ENCODE data around the gene PEX26.
"Not testable (repeated sequence)": the region's sequence is repeated elsewhere in the genome, so short reads cannot be mapped to it uniquely, and the experiment has no call there.

The PEX26 gene

GRCh38 chr22:18096823-18097222 lies 19.0 kb downstream of the PEX26 start:
- no peak for DNase-seq (ENCODE audit: low read depth)

- DNase-seq (ENCODE audit: low read depth) = no peak
Observed at GRCh38 chr22:18100781-18101180, 23.0 kb downstream of the PEX26 start.

GRCh38 chr22:18101536-18101935 lies 23.7 kb downstream of the PEX26 start:
- DNase-seq (ENCODE audit: low read depth) = no peak

GRCh38 chr22:18103527-18104269 lies 25.9 kb downstream of the PEX26 start:
- DNase-seq (ENCODE audit: low read depth) = no peak

- no peak for DNase-seq (ENCODE audit: low read depth)
Observed at GRCh38 chr22:18104566-18104965, 26.8 kb downstream of the PEX26 start.

GRCh38 chr22:18105981-18106380 lies 28.2 kb downstream of the PEX26 start:
- not testable (repeated sequence) for DNase-seq (ENCODE audit: low read depth)

GRCh38 chr22:18106550-18107341 lies 29.0 kb downstream of the PEX26 start:
- peak; percentile 33 for DNase-seq (ENCODE audit: low read depth)

GRCh38 chr22:18108187-18108586 lies 30.4 kb downstream of the PEX26 start:
- no peak for DNase-seq (ENCODE audit: low read depth)

- DNase-seq (ENCODE audit: low read depth) = no peak
Observed at GRCh38 chr22:18109410-18110193, 31.8 kb downstream of the PEX26 start.

- no peak for DNase-seq (ENCODE audit: low read depth)
Observed at GRCh38 chr22:18110194-18110953, 32.6 kb downstream of the PEX26 start, which contains the start of gene TUBA8. TUBA8 (plus strand) TSS chr22:18110809; CDS start chr22:18110866, 57 bp downstream.

- DNase-seq (ENCODE audit: low read depth) = no peak
Observed at GRCh38 chr22:18110954-18111758, 33.4 kb downstream of the PEX26 start.

- no peak for DNase-seq (ENCODE audit: low read depth)
Observed at GRCh38 chr22:18111759-18112330, 34.1 kb downstream of the PEX26 start.

- no peak for DNase-seq (ENCODE audit: low read depth)
Observed at GRCh38 chr22:18112440-18112839, 34.6 kb downstream of the PEX26 start.

GRCh38 chr22:18113680-18114394 lies 36.0 kb downstream of the PEX26 start:
- peak; percentile 86 for DNase-seq (ENCODE audit: low read depth)

GRCh38 chr22:18114495-18114894 lies 36.7 kb downstream of the PEX26 start:
- no peak for DNase-seq (ENCODE audit: low read depth)

- no peak for DNase-seq (ENCODE audit: low read depth)
Observed at GRCh38 chr22:18114976-18115652, 37.3 kb downstream of the PEX26 start.

GRCh38 chr22:18115906-18116371 lies 38.1 kb downstream of the PEX26 start:
- no peak for DNase-seq (ENCODE audit: low read depth)

- DNase-seq (ENCODE audit: low read depth) = no peak
Observed at GRCh38 chr22:18116634-18117033, 38.8 kb downstream of the PEX26 start.

GRCh38 chr22:18118345-18118915 lies 40.6 kb downstream of the PEX26 start:
- DNase-seq (ENCODE audit: low read depth) = no peak

All from CMK (cell line).